ENCODE results near the gene FBXO45. TPM values are rescaled to one million over a fixed set of nuclear protein-coding genes. Genes with fewer than 3 reads are reported as not detected.
A peak's percentile ranks its signal among the peaks of the same experiment; 100 is the strongest.

The FBXO45 gene
- total RNA-seq, 3 donors from 2014 or later (not counting 1 experiment from before 2014, with no cell fraction given), result 3.2 to 7.9 (median 7.8) TPM

DNA sequence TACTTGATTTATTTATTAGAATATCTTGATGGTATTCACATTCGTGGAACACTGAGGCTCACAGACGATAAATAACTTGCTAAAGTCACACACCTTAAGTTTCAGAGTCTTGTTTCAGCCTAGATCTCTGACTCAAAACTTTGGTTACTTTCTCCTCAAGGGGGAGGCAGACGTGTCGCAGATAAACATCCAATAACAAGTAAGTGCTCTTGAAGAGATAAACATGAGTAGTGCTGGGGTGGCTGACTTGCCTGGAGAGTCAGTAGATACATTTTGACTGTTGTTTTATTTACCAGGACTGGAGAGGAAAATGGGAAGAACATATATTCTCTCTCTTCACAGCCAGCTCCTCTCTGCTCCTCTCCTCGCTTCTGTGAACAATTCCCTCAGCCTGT is 31.3 kb downstream of the FBXO45 start:
- peaks cover 11% of the 10 kb centered on the region in 2 donors for H3K4me1 Mint-ChIP-seq
- Histone ChIP-seq H3K27ac (ENCODE audit: low read length) (no peak overlapping the region), H3K4me1 (ENCODE audit: control insufficient read depth, insufficient read depth, low read length) (peaks cover 4% of the 10 kb centered on the region), H3K4me3 (ENCODE audit: low read length) (no peak overlapping the region), H3K27me3 (ENCODE audit: control insufficient read depth, insufficient read depth, low read length) (no peaks in the 10 kb centered on the region), H3K9me3 (ENCODE audit: control insufficient read depth, insufficient read depth, low read length) (no peaks in the 10 kb centered on the region), H3K36me3 (ENCODE audit: control insufficient read depth, insufficient read depth, low read length) (no peaks in the 10 kb centered on the region)
- ATAC-seq (no peak), DNase-seq (no peak)
- TF ChIP-seq, protein P1, sequence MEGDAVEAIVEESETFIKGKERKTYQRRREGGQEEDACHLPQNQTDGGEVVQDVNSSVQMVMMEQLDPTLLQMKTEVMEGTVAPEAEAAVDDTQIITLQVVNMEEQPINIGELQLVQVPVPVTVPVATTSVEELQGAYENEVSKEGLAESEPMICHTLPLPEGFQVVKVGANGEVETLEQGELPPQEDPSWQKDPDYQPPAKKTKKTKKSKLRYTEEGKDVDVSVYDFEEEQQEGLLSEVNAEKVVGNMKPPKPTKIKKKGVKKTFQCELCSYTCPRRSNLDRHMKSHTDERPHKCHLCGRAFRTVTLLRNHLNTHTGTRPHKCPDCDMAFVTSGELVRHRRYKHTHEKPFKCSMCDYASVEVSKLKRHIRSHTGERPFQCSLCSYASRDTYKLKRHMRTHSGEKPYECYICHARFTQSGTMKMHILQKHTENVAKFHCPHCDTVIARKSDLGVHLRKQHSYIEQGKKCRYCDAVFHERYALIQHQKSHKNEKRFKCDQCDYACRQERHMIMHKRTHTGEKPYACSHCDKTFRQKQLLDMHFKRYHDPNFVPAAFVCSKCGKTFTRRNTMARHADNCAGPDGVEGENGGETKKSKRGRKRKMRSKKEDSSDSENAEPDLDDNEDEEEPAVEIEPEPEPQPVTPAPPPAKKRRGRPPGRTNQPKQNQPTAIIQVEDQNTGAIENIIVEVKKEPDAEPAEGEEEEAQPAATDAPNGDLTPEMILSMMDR (IDR thresholded peaks at IDR 0.05), result no peak
- H3K27ac Mint-ChIP-seq, result no peak overlapping the region
- no peaks in the 10 kb centered on the region for H3K9me3 Mint-ChIP-seq
- H3K27me3 Mint-ChIP-seq (ENCODE audit: low read depth in 2 of 2), result peaks cover 5 to 9% of the 10 kb centered on the region in 2 donors
- peak overlapping the region; percentile 64 for H3K4me3 Mint-ChIP-seq
- WGBS (ENCODE audit: insufficient coverage), result 87% methylated on average over 5 of the region's 5 CpGs
- H3K36me3 Mint-ChIP-seq, result no peaks in the 10 kb centered on the region
- intact Hi-C loops (cut with micrococcal nuclease), result no loop called here

GRCh38 chr3:196600359-196600758 is 31.9 kb downstream of the FBXO45 start:
- H3K27me3 Mint-ChIP-seq (ENCODE audit: low read depth in 2 of 2), result peaks cover 5 to 9% of the 10 kb centered on the region in 2 donors
- no peaks in the 10 kb centered on the region for H3K36me3 Mint-ChIP-seq
- ATAC-seq (no peak), DNase-seq (no peak)
- Histone ChIP-seq H3K4me3 (ENCODE audit: low read length) (no peak overlapping the region), H3K4me1 (ENCODE audit: control insufficient read depth, insufficient read depth, low read length) (peaks cover 4% of the 10 kb centered on the region), H3K36me3 (ENCODE audit: control insufficient read depth, insufficient read depth, low read length) (no peaks in the 10 kb centered on the region), H3K9me3 (ENCODE audit: control insufficient read depth, insufficient read depth, low read length) (no peaks in the 10 kb centered on the region), H3K27ac (ENCODE audit: low read length) (no peak overlapping the region), H3K27me3 (ENCODE audit: control insufficient read depth, insufficient read depth, low read length) (no peaks in the 10 kb centered on the region)
- peaks cover 11% of the 10 kb centered on the region in 2 donors for H3K4me1 Mint-ChIP-seq
- H3K27ac Mint-ChIP-seq, result no peak overlapping the region
- H3K4me3 Mint-ChIP-seq, result no peak overlapping the region
- no peaks in the 10 kb centered on the region for H3K9me3 Mint-ChIP-seq
- TF ChIP-seq, protein P1 (IDR thresholded peaks at IDR 0.05), result no peak
- WGBS (ENCODE audit: insufficient coverage), result 98% methylated on average over 7 of the region's 7 CpGs
- intact Hi-C loops (cut with micrococcal nuclease), result no loop called here

DNA sequence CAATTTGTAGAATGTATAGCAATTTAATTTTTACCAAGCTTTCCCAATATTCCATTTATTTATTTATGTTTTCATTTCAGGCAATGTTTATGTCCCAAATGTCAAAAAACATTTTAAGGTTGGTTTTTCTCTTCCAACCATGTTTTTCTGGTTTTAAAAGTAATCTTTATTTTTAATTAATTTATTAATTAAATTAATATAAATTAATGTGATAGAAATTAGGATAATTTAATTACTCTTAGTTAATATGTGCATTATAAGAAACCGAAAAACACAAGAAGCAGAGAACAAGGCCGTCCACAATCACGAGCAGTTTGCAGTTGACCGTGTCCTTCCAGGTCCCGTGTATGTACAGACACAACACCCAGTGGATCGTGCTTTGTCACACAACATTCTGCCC is 34.2 kb downstream of the FBXO45 start:
- H3K27ac Mint-ChIP-seq, result no peak overlapping the region
- H3K27me3 Mint-ChIP-seq (ENCODE audit: low read depth in 2 of 2), result no peaks in the 10 kb centered on the region
- H3K9me3 Mint-ChIP-seq, result no peaks in the 10 kb centered on the region
- ATAC-seq (no peak), DNase-seq (no peak)
- WGBS (ENCODE audit: insufficient coverage), result 95% methylated on average over 6 of the region's 6 CpGs
- intact Hi-C loops (cut with micrococcal nuclease), result no loop called here
- peaks cover 10 to 11% of the 10 kb centered on the region in 2 donors for H3K4me1 Mint-ChIP-seq
- no peaks in the 10 kb centered on the region for H3K27me3 ChIP-seq (ENCODE audit: control insufficient read depth, insufficient read depth, low read length)
- peaks cover 4% of the 10 kb centered on the region for H3K4me1 ChIP-seq (ENCODE audit: control insufficient read depth, insufficient read depth, low read length)
- TF ChIP-seq, protein P1 (IDR thresholded peaks at IDR 0.05), result no peak
- no peaks in the 10 kb centered on the region for H3K36me3 Mint-ChIP-seq
- H3K9me3 ChIP-seq (ENCODE audit: control insufficient read depth, insufficient read depth, low read length), result no peaks in the 10 kb centered on the region
- no peak overlapping the region for H3K27ac ChIP-seq (ENCODE audit: low read length)
- no peak overlapping the region for H3K4me3 Mint-ChIP-seq
- no peaks in the 10 kb centered on the region for H3K36me3 ChIP-seq (ENCODE audit: control insufficient read depth, insufficient read depth, low read length)
- no peak overlapping the region for H3K4me3 ChIP-seq (ENCODE audit: low read length)

- ATAC-seq (no peak), DNase-seq (no peak)
- peaks cover under 1 to 2% of the 10 kb centered on the region in 2 donors for H3K4me1 Mint-ChIP-seq
- no peak overlapping the region for H3K27ac Mint-ChIP-seq
- H3K27me3 Mint-ChIP-seq (ENCODE audit: low read depth in 2 of 2), result no peaks in the 10 kb centered on the region
- no peak overlapping the region for H3K27ac ChIP-seq (ENCODE audit: low read length)
- H3K4me3 Mint-ChIP-seq, result no peak overlapping the region
- TF ChIP-seq, protein P1 (IDR thresholded peaks at IDR 0.05), result no peak
- no peak overlapping the region for H3K4me3 ChIP-seq (ENCODE audit: low read length)
- intact Hi-C loops (cut with micrococcal nuclease), result no loop called here
- 93% methylated on average over 6 of the region's 7 CpGs for WGBS (ENCODE audit: insufficient coverage)
- no peaks in the 10 kb centered on the region for H3K9me3 Mint-ChIP-seq
- no peaks in the 10 kb centered on the region for H3K36me3 ChIP-seq (ENCODE audit: control insufficient read depth, insufficient read depth, low read length)
- H3K4me1 ChIP-seq (ENCODE audit: control insufficient read depth, insufficient read depth, low read length), result no peaks in the 10 kb centered on the region
- H3K36me3 Mint-ChIP-seq, result no peaks in the 10 kb centered on the region
- no peaks in the 10 kb centered on the region for H3K9me3 ChIP-seq (ENCODE audit: control insufficient read depth, insufficient read depth, low read length)
- no peaks in the 10 kb centered on the region for H3K27me3 ChIP-seq (ENCODE audit: control insufficient read depth, insufficient read depth, low read length)
Measured at GRCh38 chr3:196603683-196604082, 35.2 kb downstream of the FBXO45 start.

Measured in natural killer cell (primary cell).